HCT116 (cell line): ENCODE data around the gene SIPA1L3. TPM values are rescaled to one million over a fixed set of nuclear protein-coding genes. Genes with fewer than 3 reads are reported as not detected.

Experiments used
- ATAC-seq: fragments of 200-7000 bp; cut with Tn5 transposase; 2 replicates; pipeline ENCODE4 v1.9.1; 2020; ENCODE audit warnings: mild to moderate bottlenecking, moderate library complexity
- BruUV-seq: library from RNA; stranded (reverse); fragments of 400-500 nt; replicated peaks from 2 replicates; lab custom pipeline; 2021; lab: Mats Ljungman, UMichigan
- CTCF ChIA-PET: fragments of 300-600 bp; sonication (Branson Sonifier 250); formaldehyde crosslinking; loops from one replicate; lab custom pipeline; 2021; ENCODE audit warnings: antibody characterized with exemption; lab: Charles Lee
- POLR2A ChIA-PET: fragments of 300-600, 350-600 bp; sonication (Branson Sonifier 250); formaldehyde crosslinking; loops from one replicate; lab custom pipeline; 2021; ENCODE audit warnings: antibody characterized with exemption; lab: Charles Lee
- RAD21 ChIA-PET, 2 experiments: fragments of 300-600 bp; sonication (Branson Sonifier 250); formaldehyde crosslinking; loops; one replicate each; lab custom pipeline; 2023; ENCODE audit warnings: low total read pairs in 2 of 2; ENCODE audit not compliant: uncharacterized antibody in 2 of 2, unreplicated experiment in 2 of 2, low non-redundant PET in 1 of 2; lab: Charles Lee
- DNase-seq: peaks from one replicate; pipeline ENCODE4 v3.0.0-alpha.2; 2010; ENCODE audit warnings: low read depth, low spot score
- H2AFZ ChIP-seq: fragments of 200-600 bp; shearing (Covaris generic), sonication (generic); 2 replicates; pipeline ENCODE4 v1.6.1; 2017; ENCODE audit warnings: low read depth, mixed run types, mixed read lengths, antibody characterized with exemption, low read length; ENCODE audit not compliant: poor library complexity, severe bottlenecking
- H3K27ac ChIP-seq: 2 replicates; pipeline ENCODE4 v1.5.1; 2012; ENCODE audit warnings: low read depth, low read length
- H3K27me3 ChIP-seq: fragments of 200-600 bp; sonication (generic); 2 replicates; pipeline ENCODE4 v1.6.1; 2016; ENCODE audit warnings: mixed run types, low read length, mixed read lengths; ENCODE audit not compliant: insufficient read depth
- H3K36me3 ChIP-seq, 2 experiments: fragments of 200-500 bp in 1 of 2; fragments of 200-600 bp in 1 of 2; sonication (Bioruptor generic) in 1 of 2; sonication (generic) in 1 of 2; 2 replicates each; pipeline versions ENCODE4 v1.5.1 to v1.6.1; 2014 to 2016; ENCODE audit warnings: low read length in 2 of 2, inconsistent platforms in 1 of 2, mixed read lengths in 1 of 2, mixed run types in 1 of 2; ENCODE audit not compliant: insufficient read depth in 2 of 2, control insufficient read depth in 1 of 2
- H3K4me1 ChIP-seq, 2 experiments: fragments of 200-600 bp in 1 of 2; sonication (generic) in 1 of 2; 2 replicates each; pipeline versions ENCODE4 v1.5.1 to v1.6.1; 2012 to 2017; ENCODE audit warnings: low read length in 2 of 2, inconsistent platforms in 1 of 2, mild to moderate bottlenecking in 1 of 2, mixed read lengths in 1 of 2, mixed run types in 1 of 2, moderate library complexity in 1 of 2; ENCODE audit not compliant: insufficient read depth in 2 of 2, control insufficient read depth in 1 of 2
- H3K4me2 ChIP-seq: fragments of 200-600 bp; sonication (generic); 2 replicates; pipeline ENCODE4 v1.6.1; 2017; ENCODE audit warnings: mixed run types, low read length, mixed read lengths
- H3K4me3 ChIP-seq, 2 experiments: fragments of 200-600 bp in 1 of 2; sonication (generic) in 1 of 2; replicated peaks in 1 of 2; 2 replicates each; pipeline ENCODE4 v1.5.1; 2011 to 2016; ENCODE audit warnings: low read length in 2 of 2, control low read depth in 1 of 2, low read depth in 1 of 2, mild to moderate bottlenecking in 1 of 2, mixed read lengths in 1 of 2, mixed run types in 1 of 2
- H3K79me2 ChIP-seq: fragments of 200-600 bp; sonication (generic); 2 replicates; pipeline ENCODE4 v1.6.1; 2017; ENCODE audit warnings: mild to moderate bottlenecking, mixed run types, low read length, moderate library complexity, mixed read lengths; ENCODE audit not compliant: insufficient read depth
- H3K9ac ChIP-seq: fragments of 200-600 bp; sonication (generic); 2 replicates; pipeline ENCODE4 v1.6.1; 2016; ENCODE audit warnings: low read length, mixed read lengths
- H3K9me2 ChIP-seq: fragments of 200-600 bp; sonication (generic), shearing (Covaris generic); 2 replicates; pipeline ENCODE4 v1.6.1; 2017; ENCODE audit warnings: mixed run types, mild to moderate bottlenecking, moderate library complexity; ENCODE audit not compliant: insufficient read depth
- H3K9me3 ChIP-seq, 2 experiments: fragments of 200-500 bp in 1 of 2; fragments of 200-600 bp in 1 of 2; sonication (Bioruptor generic) in 1 of 2; sonication (generic) in 1 of 2; 2 replicates each; pipeline ENCODE4 v1.6.1; 2014 to 2017; ENCODE audit warnings: low read length in 2 of 2, mixed read lengths in 2 of 2, inconsistent platforms in 1 of 2, low read depth in 1 of 2, mild to moderate bottlenecking in 1 of 2, mixed run types in 1 of 2, moderate library complexity in 1 of 2; ENCODE audit not compliant: control insufficient read depth in 1 of 2, insufficient read depth in 1 of 2
- H4K20me1 ChIP-seq: fragments of 200-600 bp; sonication (generic), shearing (Covaris generic); 2 replicates; pipeline ENCODE4 v1.6.1; 2017; ENCODE audit warnings: mixed run types, mild to moderate bottlenecking, moderate library complexity; ENCODE audit not compliant: insufficient read depth
- EGR1 ChIP-seq: IDR thresholded peaks from 2 replicates; pipeline ENCODE4 v1.6.1; 2012; ENCODE audit warnings: low read depth
- ELF1 ChIP-seq: IDR thresholded peaks from 2 replicates; pipeline ENCODE4 v1.6.1; 2012; ENCODE audit warnings: low read depth, borderline replicate concordance
- EZH2 ChIP-seq: fragments of 200-600 bp; sonication (generic); IDR thresholded peaks from 2 replicates; pipeline ENCODE4 v1.6.1; 2017; ENCODE audit warnings: antibody characterized with exemption, mixed run types
- EZH2phosphoT487 ChIP-seq: fragments of 200-600 bp; IDR thresholded peaks from 2 replicates; pipeline ENCODE4 v1.6.1; 2018; ENCODE audit warnings: antibody characterized with exemption, borderline replicate concordance
- FOSL1 ChIP-seq: IDR thresholded peaks from 2 replicates; pipeline ENCODE4 v1.6.1; 2012; ENCODE audit warnings: low read depth
- JUND ChIP-seq: IDR thresholded peaks from 2 replicates; pipeline ENCODE4 v1.6.1; 2012
- POLR2A ChIP-seq: IDR thresholded peaks from 2 replicates; pipeline ENCODE4 v1.7.0; 2011; ENCODE audit warnings: borderline replicate concordance; ENCODE audit not compliant: insufficient read depth, insufficient read length; ENCODE audit errors: extremely low read depth
- POLR2AphosphoS5 ChIP-seq: IDR thresholded peaks from 2 replicates; pipeline ENCODE4 v1.6.1; 2011; ENCODE audit warnings: mild to moderate bottlenecking, low read depth, low read length, moderate library complexity
- RAD21 ChIP-seq: IDR thresholded peaks from 2 replicates; pipeline ENCODE4 v1.6.1; 2012; ENCODE audit warnings: low read depth, mild to moderate bottlenecking
- SIN3A ChIP-seq: IDR thresholded peaks from 2 replicates; pipeline ENCODE4 v1.6.1; 2012; ENCODE audit warnings: low read depth
- SP1 ChIP-seq: IDR thresholded peaks from 2 replicates; pipeline ENCODE4 v1.6.1; 2012; ENCODE audit warnings: low read depth
- SRF ChIP-seq: IDR thresholded peaks from 2 replicates; pipeline ENCODE4 v1.6.1; 2012; ENCODE audit warnings: low read depth
- ZBTB33 ChIP-seq: IDR thresholded peaks from 2 replicates; pipeline ENCODE4 v1.6.1; 2011; ENCODE audit warnings: mild to moderate bottlenecking, low read length, moderate library complexity; ENCODE audit not compliant: insufficient replicate concordance; ENCODE audit errors: extremely low read depth
- ZNF274 ChIP-seq: fragments of 200-500 bp; sonication (Bioruptor generic); IDR thresholded peaks from 2 replicates; pipeline ENCODE4 v1.6.1; 2014; ENCODE audit warnings: mild to moderate bottlenecking, low read depth, low read length, inconsistent platforms
- intact Hi-C: fragments of 100-400 bp; cut with micrococcal nuclease; formaldehyde crosslinking; loops from 2 replicates; pipeline ENCODE4 v1.10.0; 2022
- total RNA-seq: library from RNA; stranded (reverse); gene quantifications from one replicate; pipeline ENCODE4 v1.2.1, GENCODE V29; 2021; ENCODE audit not compliant: unreplicated experiment

The SIPA1L3 gene
- total RNA-seq, 1 experiment from 2014 or later = 41.8 TPM

DNA sequence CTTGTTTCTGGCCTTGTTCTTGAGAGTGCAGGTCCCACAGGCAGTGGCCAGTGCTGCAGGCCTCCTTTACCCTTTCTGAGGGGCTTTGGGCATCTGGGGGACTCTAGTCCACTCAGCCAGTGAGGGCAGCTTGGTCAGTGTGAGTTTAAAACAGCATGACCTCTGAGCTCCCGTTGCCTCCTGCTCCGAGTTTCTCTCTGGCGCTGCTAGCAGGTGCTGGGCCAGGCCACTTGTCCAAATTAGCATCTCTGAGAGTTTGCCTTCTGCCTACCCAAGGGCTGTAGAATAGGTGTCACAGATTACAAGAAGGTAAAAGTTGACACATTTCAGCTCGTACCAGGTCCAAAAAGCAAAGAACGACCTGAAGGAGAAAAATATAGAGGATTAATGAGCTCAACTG, 105.9 kb downstream of the SIPA1L3 start:
- no peaks in the 10 kb centered on the region for H4K20me1 ChIP-seq
- POLR2A ChIA-PET = interaction anchor here (0.6 to 1.6 kb wide), 2 partner anchors 8 to 12 kb away, joined by 3 to 6 read pairs; no protein-coding TSS in a partner anchor
- CTCF ChIA-PET = no interaction called here
- no peak overlapping the region for H2AFZ ChIP-seq
- no peak overlapping the region for H3K4me3 ChIP-seq
- BruUV-seq = no TSS peak
- H3K27ac ChIP-seq = no peak overlapping the region
- no peak for ATAC-seq
- no peak for DNase-seq
- peaks cover 13% of the 10 kb centered on the region; the same call in 1 of the 2 replicates for H3K79me2 ChIP-seq
- H3K9ac ChIP-seq = no peak overlapping the region
- peaks cover 13 to 25% of the 10 kb centered on the region in 2 experiments for H3K4me1 ChIP-seq
- H3K4me2 ChIP-seq = no peak overlapping the region
- no peaks in the 10 kb centered on the region for H3K9me2 ChIP-seq
- no peaks in the 10 kb centered on the region for H3K9me3 ChIP-seq
- TF ChIP-seq POLR2AphosphoS5 (no peak), FOSL1 (no peak), ELF1 (no peak), SRF (no peak), ZNF274 (no peak)
- RAD21 ChIA-PET = no interaction called here
- intact Hi-C loops = no loop called here
- H3K36me3 ChIP-seq = 0 out of 4 replicates have a peak, but pooled peaks cover 0 to 5% of the 10 kb centered on the region in 2 experiments
- no peaks in the 10 kb centered on the region for H3K27me3 ChIP-seq

- ATAC-seq (no peak), DNase-seq (no peak)
- no peak overlapping the region for H3K9ac ChIP-seq
- TF ChIP-seq JUND (no peak), EZH2phosphoT487 (no peak), SIN3A (no peak), ZBTB33 (no peak), SP1 (no peak), ELF1 (no peak), POLR2A (no peak), RAD21 (no peak), EGR1 (no peak), EZH2 (no peak)
- CTCF ChIA-PET = interaction anchor here (1.2 kb wide), 1 partner anchor 10 kb away, joined by 3 read pairs; no protein-coding TSS in a partner anchor
- H3K79me2 ChIP-seq = peaks cover 20% of the 10 kb centered on the region; the same call in 1 of the 2 replicates
- 0 out of 4 replicates have a peak, but pooled peaks cover 0 to 5% of the 10 kb centered on the region in 2 experiments for H3K36me3 ChIP-seq
- intact Hi-C loops = no loop called here
- no peaks in the 10 kb centered on the region for H3K27me3 ChIP-seq
- RAD21 ChIA-PET = interaction anchor here in 1 of 2 experiments (1.2 kb wide), 1 partner anchor 8 kb away, joined by 4 read pairs; no protein-coding TSS in a partner anchor
- H3K4me1 ChIP-seq = peaks cover 13 to 31% of the 10 kb centered on the region in 2 experiments
- POLR2A ChIA-PET = interaction anchor here (1.1 to 1.9 kb wide), 3 partner anchors 9 to 16 kb away, joined by 3 to 6 read pairs (median 5); no protein-coding TSS in a partner anchor
- H3K9me2 ChIP-seq = no peaks in the 10 kb centered on the region
- no peak overlapping the region for H2AFZ ChIP-seq
- BruUV-seq = no TSS peak
- no peak overlapping the region for H3K4me2 ChIP-seq
- no peak overlapping the region for H3K27ac ChIP-seq
- no peak overlapping the region for H3K4me3 ChIP-seq
- H4K20me1 ChIP-seq = no peaks in the 10 kb centered on the region
- no peaks in the 10 kb centered on the region for H3K9me3 ChIP-seq
Observed at GRCh38 chr19:38013913-38014580, 107.0 kb downstream of the SIPA1L3 start.
